Measurements from ENCODE around the gene CD53.

CD53 gene

GRCh38 chr1:110915804-110916203 is 42.9 kb downstream of the CD53 start:
- TF ChIP-seq GABPA (IDR thresholded peaks at IDR 0.05; ENCODE audit: low read depth) (no peak), SPI1 (IDR thresholded peaks at IDR 0.05; ENCODE audit: borderline replicate concordance, low read depth) (no peak), POLR2AphosphoS5 (IDR thresholded peaks at IDR 0.05; ENCODE audit: low read depth) (no peak), REST (IDR thresholded peaks at IDR 0.05; ENCODE audit: insufficient replicate concordance, low read depth) (no peak), CTCF (IDR thresholded peaks at IDR 0.05; ENCODE audit: insufficient read depth, low read length) (no peak)
- no peak for DNase-seq (ENCODE audit: low read depth in 1 of 2, low spot score in 1 of 2)

GRCh38 chr1:110916274-110916668 is 43.3 kb downstream of the CD53 start:
- Histone ChIP-seq H3K27ac (replicated peaks) (no peak overlapping the region; the same call in 1 of the 2 replicates), H3K4me3 (replicated peaks; ENCODE audit: insufficient read depth, low read length) (no peak overlapping the region), H3K27me3 (ENCODE audit: insufficient read depth, poor library complexity, severe bottlenecking) (no peaks in the 10 kb centered on the region)
- TF ChIP-seq POLR2AphosphoS5 (IDR thresholded peaks at IDR 0.05; ENCODE audit: low read depth) (no peak), GABPA (IDR thresholded peaks at IDR 0.05; ENCODE audit: low read depth) (no peak), REST (IDR thresholded peaks at IDR 0.05; ENCODE audit: insufficient replicate concordance, low read depth) (no peak), SPI1 (IDR thresholded peaks at IDR 0.05; ENCODE audit: borderline replicate concordance, low read depth) (no peak), CTCF (IDR thresholded peaks at IDR 0.05; ENCODE audit: insufficient read depth, low read length) (no peak)
- DNase-seq (ENCODE audit: low read depth in 1 of 2, low spot score in 1 of 2) = no peak

More at GRCh38 chr1:110915804-110916203, 42.9 kb downstream of the CD53 start:
- no peaks in the 10 kb centered on the region for H3K27me3 ChIP-seq (ENCODE audit: insufficient read depth, poor library complexity, severe bottlenecking)
- no peak overlapping the region for H3K27ac ChIP-seq (replicated peaks)
- H3K4me3 ChIP-seq (replicated peaks; ENCODE audit: insufficient read depth, low read length) = no peak overlapping the region

GRCh38 chr1:110916669-110917306 is 43.8 kb downstream of the CD53 start:
- Histone ChIP-seq H3K27ac (replicated peaks) (no peak overlapping the region; the same call in 1 of the 2 replicates), H3K4me3 (replicated peaks; ENCODE audit: insufficient read depth, low read length) (no peak overlapping the region), H3K27me3 (ENCODE audit: insufficient read depth, poor library complexity, severe bottlenecking) (no peaks in the 10 kb centered on the region)
- DNase-seq (ENCODE audit: low read depth in 1 of 2, low spot score in 1 of 2) = peak; percentile 28 to 57
- TF ChIP-seq POLR2AphosphoS5 (IDR thresholded peaks at IDR 0.05; ENCODE audit: low read depth) (no peak), CTCF (IDR thresholded peaks at IDR 0.05; ENCODE audit: insufficient read depth, low read length) (no peak), REST (IDR thresholded peaks at IDR 0.05; ENCODE audit: insufficient replicate concordance, low read depth) (no peak), GABPA (IDR thresholded peaks at IDR 0.05; ENCODE audit: low read depth) (no peak), SPI1 (IDR thresholded peaks at IDR 0.05; ENCODE audit: borderline replicate concordance, low read depth) (no peak)
